Astrocyte (in vitro differentiated cells and primary cell): Measurements from ENCODE around the gene NUP160. TPM values are rescaled to one million over a fixed set of nuclear protein-coding genes. Genes with fewer than 3 reads are reported as not detected.

ENCODE experiments used
- DNase-seq: peaks from one replicate; pipeline ENCODE4 v3.0.0-alpha.2; 2010; ENCODE audit warnings: low read depth
- FAIRE-seq: peaks from 2 replicates; lab custom pipeline; 2011; peaks lifted over from hg19 to GRCh38; lab: Jason Lieb, UNC
- H2AFZ ChIP-seq: 2 replicates; pipeline ENCODE4 v1.6.0; 2012; ENCODE audit warnings: low read depth, low read length, inconsistent platforms
- H3K27ac ChIP-seq: 2 replicates; pipeline ENCODE4 v1.5.1; 2011; ENCODE audit warnings: low read depth, low read length, inconsistent platforms
- H3K27me3 ChIP-seq: 2 replicates; pipeline ENCODE4 v1.6.0; 2011; ENCODE audit warnings: low read length, inconsistent platforms; ENCODE audit not compliant: insufficient read depth
- H3K36me3 ChIP-seq: 2 replicates; pipeline ENCODE4 v1.5.1; 2011; ENCODE audit warnings: low read length, inconsistent platforms; ENCODE audit not compliant: insufficient read depth
- H3K4me1 ChIP-seq: 2 replicates; pipeline ENCODE4 v1.5.1; 2011; ENCODE audit warnings: low read length, inconsistent platforms; ENCODE audit not compliant: insufficient read depth
- H3K4me2 ChIP-seq: 2 replicates; pipeline ENCODE4 v1.6.0; 2012; ENCODE audit warnings: low read length, inconsistent platforms
- H3K4me3 ChIP-seq: 2 replicates; pipeline ENCODE4 v1.5.1; 2011; ENCODE audit warnings: low read depth, mild to moderate bottlenecking, low read length, inconsistent platforms; ENCODE audit not compliant: insufficient read depth
- H3K79me2 ChIP-seq: 2 replicates; pipeline ENCODE4 v1.6.0; 2012; ENCODE audit warnings: mild to moderate bottlenecking, low read length, inconsistent platforms; ENCODE audit not compliant: insufficient read depth
- H3K9ac ChIP-seq: 2 replicates; pipeline ENCODE4 v1.6.0; 2012; ENCODE audit warnings: mild to moderate bottlenecking, low read length, inconsistent platforms
- H3K9me3 ChIP-seq: 2 replicates; pipeline ENCODE4 v1.5.1; 2012; ENCODE audit warnings: low read depth, mild to moderate bottlenecking, low read length, inconsistent platforms; ENCODE audit not compliant: insufficient read depth
- H4K20me1 ChIP-seq: 2 replicates; pipeline ENCODE4 v1.6.0; 2012; ENCODE audit warnings: low read length, inconsistent platforms; ENCODE audit not compliant: insufficient read depth
- H3K27ac Mint-ChIP-seq: one replicate; pipeline ENCODE4 v1.8.0; 2021; ENCODE audit warnings: mild to moderate bottlenecking, mixed read lengths; ENCODE audit not compliant: unreplicated experiment
- H3K27me3 Mint-ChIP-seq: one replicate; pipeline ENCODE4 v1.8.0; 2021; ENCODE audit warnings: low read depth, mixed read lengths; ENCODE audit not compliant: unreplicated experiment
- H3K36me3 Mint-ChIP-seq: one replicate; pipeline ENCODE4 v1.8.0; 2021; ENCODE audit warnings: low read depth, mixed read lengths; ENCODE audit not compliant: unreplicated experiment
- H3K4me1 Mint-ChIP-seq: one replicate; pipeline ENCODE4 v1.8.0; 2021; ENCODE audit warnings: low read depth, mixed read lengths; ENCODE audit not compliant: unreplicated experiment
- H3K4me3 Mint-ChIP-seq: one replicate; pipeline ENCODE4 v1.8.0; 2021; ENCODE audit warnings: mild to moderate bottlenecking, moderate library complexity, mixed read lengths; ENCODE audit not compliant: unreplicated experiment
- H3K9me3 Mint-ChIP-seq: one replicate; pipeline ENCODE4 v1.8.0; 2021; ENCODE audit warnings: mild to moderate bottlenecking, mixed read lengths; ENCODE audit not compliant: unreplicated experiment
- EZH2 ChIP-seq: IDR thresholded peaks from 2 replicates; pipeline ENCODE4 v1.6.1; 2012; ENCODE audit warnings: mild to moderate bottlenecking, low read length, inconsistent platforms; ENCODE audit not compliant: insufficient read depth
- total RNA-seq: library from RNA; stranded (reverse); gene quantifications from 2 replicates; pipeline ENCODE4 v1.2.1, GENCODE V29; 2021
- TF ChIP-seq, protein P1 (sequence below): IDR thresholded peaks from 2 replicates; pipeline ENCODE4 v1.5.1; 2011; ENCODE audit warnings: low read depth, mild to moderate bottlenecking, inconsistent platforms, low read length, moderate library complexity; ENCODE audit not compliant: insufficient read depth

NUP160 gene
- total RNA-seq, 1 donor from 2014 or later: 23.8 TPM

DNA sequence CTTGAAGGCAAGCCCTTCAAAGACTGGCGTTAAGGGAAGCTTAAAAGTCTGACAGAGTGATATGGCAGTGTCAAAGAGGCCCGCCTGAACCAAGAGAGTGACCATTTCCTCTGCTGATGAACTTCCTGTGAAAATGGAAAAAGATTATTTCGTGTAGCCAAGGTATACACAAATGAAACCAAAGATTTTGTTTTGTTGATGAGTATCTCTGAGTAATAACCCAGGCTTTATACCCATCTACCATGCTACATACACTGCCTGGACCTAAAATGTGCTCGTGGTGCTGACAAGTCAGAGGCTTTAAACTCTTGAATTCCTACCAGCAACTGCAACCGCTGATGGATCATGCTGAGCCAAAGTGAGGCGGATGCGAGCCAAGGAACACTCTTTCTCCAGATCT is 60.0 kb downstream of the NUP160 start:
- Mint-ChIP-seq H3K9me3 (no peaks in the 10 kb centered on the region), H3K4me3 (no peak overlapping the region), H3K27me3 (no peaks in the 10 kb centered on the region), H3K4me1 (no peaks in the 10 kb centered on the region), H3K36me3 (no peaks in the 10 kb centered on the region), H3K27ac (no peak overlapping the region)
- Histone ChIP-seq H3K36me3 (peaks cover 43% of the 10 kb centered on the region), H3K9ac (no peak overlapping the region), H3K27ac (no peak overlapping the region), H4K20me1 (no peaks in the 10 kb centered on the region), H3K4me2 (no peak overlapping the region), H3K79me2 (no peaks in the 10 kb centered on the region), H3K4me1 (no peaks in the 10 kb centered on the region), H3K27me3 (no peaks in the 10 kb centered on the region), H3K4me3 (no peak overlapping the region), H3K9me3 (no peaks in the 10 kb centered on the region), H2AFZ (no peak overlapping the region)
- TF ChIP-seq, protein P1, sequence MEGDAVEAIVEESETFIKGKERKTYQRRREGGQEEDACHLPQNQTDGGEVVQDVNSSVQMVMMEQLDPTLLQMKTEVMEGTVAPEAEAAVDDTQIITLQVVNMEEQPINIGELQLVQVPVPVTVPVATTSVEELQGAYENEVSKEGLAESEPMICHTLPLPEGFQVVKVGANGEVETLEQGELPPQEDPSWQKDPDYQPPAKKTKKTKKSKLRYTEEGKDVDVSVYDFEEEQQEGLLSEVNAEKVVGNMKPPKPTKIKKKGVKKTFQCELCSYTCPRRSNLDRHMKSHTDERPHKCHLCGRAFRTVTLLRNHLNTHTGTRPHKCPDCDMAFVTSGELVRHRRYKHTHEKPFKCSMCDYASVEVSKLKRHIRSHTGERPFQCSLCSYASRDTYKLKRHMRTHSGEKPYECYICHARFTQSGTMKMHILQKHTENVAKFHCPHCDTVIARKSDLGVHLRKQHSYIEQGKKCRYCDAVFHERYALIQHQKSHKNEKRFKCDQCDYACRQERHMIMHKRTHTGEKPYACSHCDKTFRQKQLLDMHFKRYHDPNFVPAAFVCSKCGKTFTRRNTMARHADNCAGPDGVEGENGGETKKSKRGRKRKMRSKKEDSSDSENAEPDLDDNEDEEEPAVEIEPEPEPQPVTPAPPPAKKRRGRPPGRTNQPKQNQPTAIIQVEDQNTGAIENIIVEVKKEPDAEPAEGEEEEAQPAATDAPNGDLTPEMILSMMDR: no peak
- no peak for TF ChIP-seq EZH2
- FAIRE-seq (no peak), DNase-seq (no peak)

DNA sequence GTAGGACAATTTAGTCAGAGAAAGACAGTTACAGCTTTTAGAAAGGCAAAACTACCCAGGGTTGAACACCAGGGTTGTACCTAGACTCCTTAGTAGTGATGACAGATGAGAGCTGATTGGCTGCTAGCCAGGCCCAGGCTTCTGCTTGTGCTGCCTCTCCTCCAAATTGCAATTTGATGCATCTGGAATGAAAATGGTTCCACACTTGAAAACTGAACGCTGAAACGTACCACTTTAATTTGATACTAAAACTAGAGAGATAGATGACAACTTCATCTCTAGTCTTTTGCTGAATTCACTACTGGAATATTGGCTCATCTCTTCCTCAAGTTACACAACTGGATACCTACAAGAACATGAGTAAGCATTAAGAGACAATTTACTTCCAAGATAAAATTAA is 61.8 kb downstream of the NUP160 start:
- H3K27me3 Mint-ChIP-seq: no peaks in the 10 kb centered on the region
- H3K4me1 Mint-ChIP-seq: no peaks in the 10 kb centered on the region
- peaks cover 4% of the 10 kb centered on the region for H3K36me3 Mint-ChIP-seq
- H3K36me3 ChIP-seq: peaks cover 45% of the 10 kb centered on the region
- no peak overlapping the region for H3K4me3 ChIP-seq
- FAIRE-seq (no peak), DNase-seq (no peak)
- no peaks in the 10 kb centered on the region for H3K27me3 ChIP-seq
- no peak overlapping the region for H3K27ac ChIP-seq
- no peaks in the 10 kb centered on the region for H4K20me1 ChIP-seq
- no peaks in the 10 kb centered on the region for H3K9me3 ChIP-seq
- H3K79me2 ChIP-seq: no peaks in the 10 kb centered on the region
- no peak overlapping the region for H3K9ac ChIP-seq
- H3K4me3 Mint-ChIP-seq: no peak overlapping the region
- H3K9me3 Mint-ChIP-seq: no peaks in the 10 kb centered on the region
- H3K4me1 ChIP-seq: no peaks in the 10 kb centered on the region
- H2AFZ ChIP-seq: no peak overlapping the region
- no peak overlapping the region for H3K27ac Mint-ChIP-seq
- no peak for TF ChIP-seq EZH2
- TF ChIP-seq, protein P1: no peak
- no peak overlapping the region for H3K4me2 ChIP-seq

DNA sequence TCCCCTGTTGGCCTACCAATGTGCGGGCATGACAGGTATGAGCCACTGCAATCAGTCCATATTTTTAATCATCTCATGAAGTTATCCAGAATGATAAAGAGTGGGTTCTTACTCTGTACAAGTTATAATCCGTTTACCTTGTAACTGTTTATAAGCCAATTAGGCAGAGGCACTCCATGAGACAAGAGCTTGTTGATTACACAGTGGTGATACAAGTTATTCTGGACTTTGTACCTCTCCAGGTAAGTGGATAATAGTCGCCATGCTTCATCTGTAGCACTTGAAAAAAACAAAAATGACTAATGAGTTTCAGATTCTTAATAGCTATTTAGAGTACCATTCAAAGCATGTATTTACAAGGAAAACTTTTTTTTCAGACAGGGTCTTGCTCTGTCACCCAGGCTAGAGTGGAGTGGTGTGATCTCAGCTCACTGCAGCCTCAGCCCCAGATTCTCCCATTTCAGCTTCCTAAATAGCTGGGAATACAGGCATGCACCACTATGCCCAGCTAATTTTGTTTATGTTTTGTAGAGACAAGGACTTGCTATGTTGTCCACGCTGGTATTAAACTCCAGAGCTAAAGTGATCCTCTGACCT is 63.3 kb downstream of the NUP160 start:
- no peaks in the 10 kb centered on the region for H3K9me3 ChIP-seq
- H4K20me1 ChIP-seq: no peaks in the 10 kb centered on the region
- Mint-ChIP-seq H3K4me1 (no peaks in the 10 kb centered on the region), H3K27me3 (no peaks in the 10 kb centered on the region), H3K27ac (no peak overlapping the region), H3K36me3 (peaks cover 4% of the 10 kb centered on the region), H3K9me3 (no peaks in the 10 kb centered on the region), H3K4me3 (no peak overlapping the region)
- FAIRE-seq (no peak), DNase-seq (no peak)
- H3K27me3 ChIP-seq: no peaks in the 10 kb centered on the region
- TF ChIP-seq EZH2: no peak
- TF ChIP-seq, protein P1: no peak
- H3K27ac ChIP-seq: no peak overlapping the region
- H3K4me2 ChIP-seq: no peak overlapping the region
- H3K36me3 ChIP-seq: peaks cover 51% of the 10 kb centered on the region
- H2AFZ ChIP-seq: no peak overlapping the region
- H3K9ac ChIP-seq: no peak overlapping the region
- H3K4me1 ChIP-seq: no peaks in the 10 kb centered on the region
- no peak overlapping the region for H3K4me3 ChIP-seq
- H3K79me2 ChIP-seq: no peaks in the 10 kb centered on the region
